ENCODE data around the gene CWH43.

DNA sequence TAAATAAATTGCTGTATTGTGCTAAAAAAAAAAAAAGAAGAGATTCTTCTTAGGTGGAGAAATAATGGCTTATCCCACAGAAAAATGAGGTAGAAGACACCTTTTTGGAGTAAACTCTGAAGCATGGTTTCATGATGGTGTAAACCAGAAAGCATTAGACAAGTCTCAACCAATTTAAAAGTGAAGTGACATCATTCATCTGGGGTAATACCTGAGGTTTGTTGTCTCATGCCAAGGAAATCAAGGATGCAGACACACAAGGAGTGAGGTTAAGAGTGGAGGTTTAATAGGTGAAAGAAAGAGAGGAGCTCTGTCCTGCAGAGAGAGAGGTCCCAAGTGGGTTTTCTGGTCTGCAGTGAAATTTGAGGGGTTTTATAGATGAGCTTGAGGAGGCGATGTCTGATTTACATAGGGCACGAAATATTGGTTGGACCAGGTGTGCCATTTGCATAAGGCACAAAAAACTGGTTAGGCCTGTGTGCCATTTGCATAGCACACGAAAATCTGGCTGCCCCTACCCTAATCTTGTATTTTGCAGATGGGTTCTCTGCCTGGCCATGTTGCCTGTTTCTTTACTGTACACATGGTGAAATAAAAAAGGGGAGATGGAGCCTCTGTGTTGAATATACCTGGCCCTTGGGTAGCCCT lies 25.0 kb upstream of the CWH43 start:
- TF ChIP-seq, protein P1, sequence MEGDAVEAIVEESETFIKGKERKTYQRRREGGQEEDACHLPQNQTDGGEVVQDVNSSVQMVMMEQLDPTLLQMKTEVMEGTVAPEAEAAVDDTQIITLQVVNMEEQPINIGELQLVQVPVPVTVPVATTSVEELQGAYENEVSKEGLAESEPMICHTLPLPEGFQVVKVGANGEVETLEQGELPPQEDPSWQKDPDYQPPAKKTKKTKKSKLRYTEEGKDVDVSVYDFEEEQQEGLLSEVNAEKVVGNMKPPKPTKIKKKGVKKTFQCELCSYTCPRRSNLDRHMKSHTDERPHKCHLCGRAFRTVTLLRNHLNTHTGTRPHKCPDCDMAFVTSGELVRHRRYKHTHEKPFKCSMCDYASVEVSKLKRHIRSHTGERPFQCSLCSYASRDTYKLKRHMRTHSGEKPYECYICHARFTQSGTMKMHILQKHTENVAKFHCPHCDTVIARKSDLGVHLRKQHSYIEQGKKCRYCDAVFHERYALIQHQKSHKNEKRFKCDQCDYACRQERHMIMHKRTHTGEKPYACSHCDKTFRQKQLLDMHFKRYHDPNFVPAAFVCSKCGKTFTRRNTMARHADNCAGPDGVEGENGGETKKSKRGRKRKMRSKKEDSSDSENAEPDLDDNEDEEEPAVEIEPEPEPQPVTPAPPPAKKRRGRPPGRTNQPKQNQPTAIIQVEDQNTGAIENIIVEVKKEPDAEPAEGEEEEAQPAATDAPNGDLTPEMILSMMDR (IDR thresholded peaks at IDR 0.05), result no peak
- no peak for TF ChIP-seq EP300 (IDR thresholded peaks at IDR 0.05)
- no peak for TF ChIP-seq POLR2A (IDR thresholded peaks at IDR 0.05)

Data from ovary (tissue), 3 donors.